Retinal pigment epithelial cell (primary cell): ENCODE data around the gene UHMK1.

Experiments used
- DNase-seq: peaks from one replicate; pipeline ENCODE4 v3.0.0-alpha.2; 2010; ENCODE audit warnings: low read depth
- H3K4me3 ChIP-seq: 2 replicates; pipeline ENCODE4 v1.5.1; 2011; ENCODE audit warnings: mild to moderate bottlenecking, low read length, control low read depth, moderate library complexity
- CTCF ChIP-seq: conservative IDR thresholded peaks from 2 replicates; pipeline ENCODE4 v1.5.1; 2011; ENCODE audit warnings: low read depth, low read length, control low read depth, inconsistent platforms

Gene UHMK1

GRCh38 chr1:162548170-162548569 is 50.6 kb downstream of the UHMK1 start:
- no peak for TF ChIP-seq CTCF
- DNase-seq: no peak
- no peak overlapping the region for H3K4me3 ChIP-seq

GRCh38 chr1:162549001-162549400 is 51.4 kb downstream of the UHMK1 start:
- TF ChIP-seq CTCF: no peak
- H3K4me3 ChIP-seq: no peak overlapping the region
- DNase-seq: no peak

- H3K4me3 ChIP-seq: no peak overlapping the region
- DNase-seq: no peak
- no peak for TF ChIP-seq CTCF
Measured at GRCh38 chr1:162550925-162551324, 53.3 kb downstream of the UHMK1 start.

GRCh38 chr1:162551969-162552683 is 54.5 kb downstream of the UHMK1 start:
- TF ChIP-seq CTCF: no peak
- DNase-seq: no peak

GRCh38 chr1:162552684-162553252 is 55.1 kb downstream of the UHMK1 start:
- H3K4me3 ChIP-seq: no peak overlapping the region
- no peak for DNase-seq
- TF ChIP-seq CTCF: no peak

More at GRCh38 chr1:162551969-162552683, 54.5 kb downstream of the UHMK1 start:
- H3K4me3 ChIP-seq: no peak overlapping the region

GRCh38 chr1:162554258-162554657 is 56.6 kb downstream of the UHMK1 start:
- DNase-seq: no peak
- H3K4me3 ChIP-seq: no peak overlapping the region
- no peak for TF ChIP-seq CTCF

- H3K4me3 ChIP-seq: no peak overlapping the region
- no peak for DNase-seq
- TF ChIP-seq CTCF: no peak
Measured at GRCh38 chr1:162557536-162557935, 59.9 kb downstream of the UHMK1 start.
